Measurements from ENCODE around the gene FNBP1.
"Not testable (repeated sequence)": the region's sequence is repeated elsewhere in the genome, so short reads cannot be mapped to it uniquely, and the experiment has no call there.

The FNBP1 gene

DNA sequence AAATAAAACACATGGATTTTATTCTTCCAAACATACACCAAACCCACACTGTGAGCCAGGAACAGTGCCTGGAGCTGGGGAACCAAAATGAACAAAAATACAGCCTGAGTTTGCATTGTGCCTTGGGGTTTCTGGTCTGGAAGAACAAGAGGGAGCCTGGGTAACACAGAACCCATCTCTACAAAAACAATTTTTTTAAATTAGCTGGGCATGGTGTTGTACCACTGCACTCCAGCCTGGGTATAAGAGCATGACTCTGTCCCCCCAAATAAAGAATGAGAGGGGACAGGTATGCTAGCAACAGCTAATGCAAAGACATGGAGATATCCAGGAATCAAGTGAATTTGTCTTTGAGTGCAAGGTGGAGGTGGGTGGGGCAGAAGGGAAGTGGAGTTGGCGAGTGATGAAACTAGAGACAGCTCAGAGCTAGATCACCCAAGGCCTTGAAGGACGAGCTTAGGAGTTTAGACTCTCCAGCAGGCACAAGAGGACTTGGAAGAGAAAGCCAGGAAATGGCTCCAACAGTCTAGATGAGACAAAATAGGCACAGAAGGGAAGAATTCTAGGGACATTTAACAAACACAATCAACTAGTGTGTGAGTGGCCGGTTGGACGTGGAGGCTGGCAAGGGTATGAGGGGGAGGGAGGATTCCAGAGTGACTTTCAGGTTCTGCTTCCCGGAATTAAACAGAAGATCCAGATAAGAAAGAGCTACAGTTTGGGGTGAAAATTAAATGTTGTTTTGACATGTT is 47.4 kb downstream of the FNBP1 start:
- no peak for DNase-seq (ENCODE audit: low read depth in 3 of 3, low spot score in 1 of 3)

GRCh38 chr9:129994882-129995281 is 48.1 kb downstream of the FNBP1 start:
- DNase-seq (ENCODE audit: low read depth in 3 of 3, low spot score in 1 of 3): no peak

DNA sequence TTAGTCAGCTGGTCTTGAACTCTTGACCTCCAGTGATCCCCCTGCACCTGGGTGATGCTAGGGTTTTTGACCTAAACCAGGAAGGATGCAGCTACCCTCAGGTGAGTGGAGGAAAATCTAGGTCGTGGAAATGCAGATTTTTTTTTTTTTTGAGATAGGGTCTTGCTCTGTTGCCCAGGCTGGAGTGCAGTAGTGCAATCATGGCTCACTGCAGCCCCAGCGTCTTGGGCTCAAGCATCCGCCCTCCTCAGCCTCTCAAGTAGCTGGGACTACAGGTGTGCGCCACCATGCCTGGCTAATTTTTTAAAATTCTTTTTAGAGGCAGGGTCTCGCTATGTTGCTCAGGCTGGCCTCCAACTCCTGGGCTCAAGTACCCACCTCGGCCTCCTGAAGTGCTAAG is 51.9 kb downstream of the FNBP1 start:
- not testable (repeated sequence) for DNase-seq (ENCODE audit: low read depth in 3 of 3, low spot score in 1 of 3)

DNA sequence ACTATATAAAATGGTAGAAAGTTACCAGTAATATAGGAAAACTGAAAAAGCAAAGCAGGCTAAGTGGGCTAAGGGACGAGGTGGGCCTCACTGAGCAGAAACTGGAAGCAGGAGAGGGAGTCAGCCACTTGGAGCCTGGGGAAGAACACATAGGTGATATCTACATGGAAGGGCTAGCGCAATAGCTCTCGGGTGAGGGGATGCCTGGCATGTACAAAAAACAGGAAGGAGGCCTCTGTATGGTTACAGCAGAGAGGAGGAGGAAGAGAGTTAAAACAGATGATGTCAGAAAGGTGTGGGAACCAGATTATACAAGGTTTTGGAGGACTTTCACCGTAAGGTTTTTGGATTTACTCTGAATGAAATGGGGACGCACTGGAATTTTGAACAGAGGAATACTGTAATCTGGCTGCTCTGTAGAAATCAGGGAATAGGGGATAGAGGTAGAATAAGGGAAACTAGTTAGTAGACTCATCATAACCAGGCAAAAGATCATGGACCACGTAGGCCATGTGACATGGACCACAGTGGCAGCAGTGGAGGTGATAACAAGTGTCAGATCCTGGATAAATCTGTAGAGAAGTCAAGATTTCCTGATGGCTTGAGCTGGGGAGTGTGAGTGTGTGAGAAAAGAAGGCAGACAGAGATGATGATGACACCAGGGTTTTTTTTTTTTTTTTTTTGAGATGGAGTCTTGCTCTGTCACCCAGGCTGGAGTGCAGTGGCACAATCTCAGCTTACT is 52.5 kb downstream of the FNBP1 start:
- DNase-seq (ENCODE audit: low read depth in 3 of 3, low spot score in 1 of 3): peak in 1 of 3 donors; percentile 7

- DNase-seq (ENCODE audit: low read depth in 3 of 3, low spot score in 1 of 3): no peak
Observed at GRCh38 chr9:129989740-129990139, 53.2 kb downstream of the FNBP1 start.

DNA sequence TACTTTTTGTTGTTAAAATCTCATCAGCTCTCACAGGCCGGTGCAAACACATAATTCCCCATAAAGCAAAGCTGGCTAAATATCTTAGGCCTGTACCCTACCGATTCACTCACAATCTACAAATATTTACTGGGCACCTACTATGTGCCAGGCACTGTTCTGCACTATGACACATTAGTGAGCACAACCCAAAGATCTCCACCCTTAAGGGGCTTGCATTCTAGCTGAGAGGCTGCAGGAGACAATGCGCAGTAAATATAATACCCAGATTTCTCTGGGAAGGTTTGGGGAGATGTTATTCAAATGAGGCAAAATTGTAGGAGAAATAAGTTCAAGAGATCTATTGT is 53.7 kb downstream of the FNBP1 start:
- DNase-seq (ENCODE audit: low read depth in 3 of 3, low spot score in 1 of 3): no peak

DNA sequence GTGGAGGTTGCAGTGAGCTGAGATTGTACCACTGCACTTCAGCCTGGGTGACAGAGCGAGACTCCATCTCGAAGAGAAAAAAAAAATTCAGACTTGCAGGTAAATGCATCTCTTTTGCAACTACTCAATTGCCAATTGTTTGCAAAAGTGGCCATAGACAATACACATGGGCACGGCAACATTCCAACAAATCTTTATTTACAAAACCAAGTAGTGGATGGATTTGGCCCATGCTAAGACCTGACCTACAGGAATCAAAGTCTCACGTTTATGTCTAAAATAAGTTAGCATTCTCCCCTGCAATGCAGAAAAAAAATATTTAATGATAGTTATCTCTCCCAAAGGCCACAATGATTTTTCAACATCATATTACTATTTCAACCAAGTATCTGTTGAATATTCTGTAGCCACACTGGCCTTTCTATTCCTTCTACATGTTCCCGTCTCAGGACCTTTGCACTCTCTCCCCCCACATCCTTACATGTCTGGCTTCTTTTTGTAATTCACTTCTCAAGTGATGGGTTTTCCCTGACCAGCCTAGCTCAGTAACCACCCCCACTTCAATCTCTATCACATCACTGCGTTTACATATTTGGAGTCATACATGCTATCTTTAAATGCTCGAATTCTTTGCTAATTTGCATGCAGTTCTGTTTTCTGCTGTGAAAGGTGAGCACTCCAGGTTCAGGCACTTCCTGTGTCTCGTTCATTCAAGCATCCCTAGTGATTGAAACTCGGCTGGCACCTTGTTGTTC is 54.2 kb downstream of the FNBP1 start:
- DNase-seq (ENCODE audit: low read depth in 3 of 3, low spot score in 1 of 3): no peak

DNA sequence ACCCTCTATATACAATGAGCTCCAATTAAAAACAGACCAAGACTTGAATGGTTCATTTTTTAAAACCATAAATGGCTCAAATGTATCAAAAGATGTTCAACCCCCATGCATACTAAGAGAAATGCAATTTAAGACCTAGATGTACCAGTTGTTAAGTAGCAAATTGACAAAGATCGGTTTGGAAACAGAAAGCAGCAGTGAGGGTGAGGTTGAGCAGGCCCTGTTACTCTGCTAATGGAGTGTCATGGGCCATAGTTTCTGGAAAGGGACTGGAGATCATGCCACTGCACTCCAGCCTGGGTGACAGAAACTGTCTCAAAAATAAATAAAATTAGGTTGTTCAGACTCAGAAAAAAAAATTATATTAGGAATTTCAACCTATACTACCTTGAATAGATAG is 55.0 kb downstream of the FNBP1 start:
- no peak for DNase-seq (ENCODE audit: low read depth in 3 of 3, low spot score in 1 of 3)

GRCh38 chr9:129987047-129987446 is 55.9 kb downstream of the FNBP1 start:
- no peak for DNase-seq (ENCODE audit: low read depth in 3 of 3, low spot score in 1 of 3)

DNA sequence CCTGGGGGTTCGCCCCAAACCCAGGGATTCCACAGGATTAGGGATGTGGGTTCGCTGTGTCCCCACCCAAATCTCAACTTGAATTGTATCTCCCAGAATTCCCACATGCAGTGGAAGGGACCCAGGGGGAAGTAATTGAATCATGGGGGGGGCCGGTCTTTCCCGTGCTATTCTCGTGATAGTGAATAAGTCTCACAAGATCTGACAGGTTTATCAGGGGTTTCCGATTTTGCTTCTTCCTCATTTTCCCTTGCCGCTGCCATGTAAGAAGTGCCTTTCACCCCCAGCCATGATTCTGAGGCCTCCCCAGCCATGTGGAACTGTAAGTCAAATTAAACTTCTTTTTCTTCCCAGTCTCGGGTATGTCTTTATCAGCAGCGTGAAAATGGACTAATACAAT is 58.4 kb downstream of the FNBP1 start:
- not testable (repeated sequence) for DNase-seq (ENCODE audit: low read depth in 3 of 3, low spot score in 1 of 3)

DNA sequence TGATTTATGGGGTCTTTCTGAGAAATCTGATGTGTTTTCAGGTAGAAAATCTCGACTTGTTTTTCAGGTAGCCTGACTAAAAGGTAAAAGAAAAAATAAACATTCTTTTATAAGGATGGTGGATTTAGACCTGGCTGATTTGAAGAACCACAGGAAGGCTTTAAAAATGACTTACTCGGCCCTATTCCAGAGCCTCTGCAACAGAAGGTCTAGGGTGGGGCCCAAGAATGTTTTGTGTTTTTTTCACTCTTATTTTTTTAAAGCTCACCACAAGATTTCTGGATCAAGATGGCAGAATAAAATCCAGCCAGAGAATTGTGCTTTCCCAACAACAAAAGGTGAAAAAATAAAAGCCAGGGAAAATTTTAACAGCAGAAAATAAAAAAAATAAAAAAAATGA is 59.1 kb downstream of the FNBP1 start:
- DNase-seq (ENCODE audit: low read depth in 3 of 3, low spot score in 1 of 3): no peak

GRCh38 chr9:129981180-129981907 is 61.6 kb downstream of the FNBP1 start:
- DNase-seq (ENCODE audit: low read depth in 3 of 3, low spot score in 1 of 3): no peak

- not testable (repeated sequence) for DNase-seq (ENCODE audit: low read depth in 3 of 3, low spot score in 1 of 3)
Observed at GRCh38 chr9:129980224-129980623, 62.8 kb downstream of the FNBP1 start.

- no peak for DNase-seq (ENCODE audit: low read depth in 3 of 3, low spot score in 1 of 3)
Observed at GRCh38 chr9:129979071-129979745, 63.8 kb downstream of the FNBP1 start.

DNA sequence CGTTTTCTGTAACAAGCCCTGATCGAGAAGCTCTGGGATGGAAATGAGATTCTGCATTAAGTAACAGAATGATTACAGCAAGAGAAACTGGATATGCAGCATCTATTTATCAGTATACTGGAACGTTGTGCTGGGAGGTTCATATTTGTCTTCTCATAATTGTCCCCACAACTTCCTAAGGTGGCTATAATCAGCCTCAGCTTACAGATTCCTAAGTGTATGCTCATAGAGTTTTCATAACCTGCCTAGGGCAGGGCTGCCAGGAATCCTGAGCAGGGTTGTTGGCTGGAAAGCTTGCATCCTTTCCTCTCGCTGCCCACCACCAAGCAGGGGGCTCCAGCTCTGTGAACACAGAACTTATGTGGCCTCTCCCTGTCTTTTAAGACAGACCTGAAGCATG is 70.2 kb downstream of the FNBP1 start:
- DNase-seq (ENCODE audit: low read depth in 3 of 3, low spot score in 1 of 3): no peak

- DNase-seq (ENCODE audit: low read depth in 3 of 3, low spot score in 1 of 3): no peak
Observed at GRCh38 chr9:129968690-129969485, 74.1 kb downstream of the FNBP1 start.

DNA sequence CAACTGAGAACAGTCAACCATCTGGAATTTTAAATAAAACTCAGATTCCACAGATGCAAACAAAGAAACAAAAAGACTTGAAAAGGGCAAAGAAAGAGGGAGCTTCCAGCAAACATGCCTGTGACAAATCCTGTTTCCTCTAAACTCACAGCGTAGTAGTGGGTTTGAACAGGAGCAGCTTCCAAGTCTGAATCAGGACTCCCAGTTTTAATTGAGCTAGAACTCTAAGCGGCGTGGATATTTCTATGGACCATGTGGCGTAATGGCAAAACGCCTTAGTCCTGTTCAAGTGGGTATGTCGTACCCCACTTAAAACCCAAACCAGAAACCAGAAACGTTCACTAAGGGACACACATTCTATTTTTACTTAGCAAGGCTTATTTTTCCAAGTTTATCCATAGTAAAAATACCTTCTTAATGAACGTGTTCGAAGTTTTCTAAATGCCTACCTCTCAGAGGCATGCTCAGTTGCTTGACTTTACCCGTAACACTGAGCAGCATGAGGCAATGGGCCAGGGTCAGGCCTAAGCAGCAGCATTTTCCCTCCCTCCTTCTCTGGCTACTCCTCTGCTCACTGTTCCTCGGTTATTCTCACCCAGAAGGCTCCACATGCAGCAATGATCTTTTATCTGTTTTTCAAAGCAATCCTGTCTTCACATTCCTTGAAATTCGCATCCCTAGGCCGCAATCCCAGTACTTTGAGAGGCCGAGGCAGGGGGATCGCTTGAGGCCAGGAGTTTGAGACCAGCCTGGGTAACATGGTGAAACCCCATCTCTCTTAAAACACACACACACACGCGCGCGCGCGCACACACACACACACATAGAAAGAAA is 77.9 kb downstream of the FNBP1 start:
- no peak for DNase-seq (ENCODE audit: low read depth in 3 of 3, low spot score in 1 of 3)

DNA sequence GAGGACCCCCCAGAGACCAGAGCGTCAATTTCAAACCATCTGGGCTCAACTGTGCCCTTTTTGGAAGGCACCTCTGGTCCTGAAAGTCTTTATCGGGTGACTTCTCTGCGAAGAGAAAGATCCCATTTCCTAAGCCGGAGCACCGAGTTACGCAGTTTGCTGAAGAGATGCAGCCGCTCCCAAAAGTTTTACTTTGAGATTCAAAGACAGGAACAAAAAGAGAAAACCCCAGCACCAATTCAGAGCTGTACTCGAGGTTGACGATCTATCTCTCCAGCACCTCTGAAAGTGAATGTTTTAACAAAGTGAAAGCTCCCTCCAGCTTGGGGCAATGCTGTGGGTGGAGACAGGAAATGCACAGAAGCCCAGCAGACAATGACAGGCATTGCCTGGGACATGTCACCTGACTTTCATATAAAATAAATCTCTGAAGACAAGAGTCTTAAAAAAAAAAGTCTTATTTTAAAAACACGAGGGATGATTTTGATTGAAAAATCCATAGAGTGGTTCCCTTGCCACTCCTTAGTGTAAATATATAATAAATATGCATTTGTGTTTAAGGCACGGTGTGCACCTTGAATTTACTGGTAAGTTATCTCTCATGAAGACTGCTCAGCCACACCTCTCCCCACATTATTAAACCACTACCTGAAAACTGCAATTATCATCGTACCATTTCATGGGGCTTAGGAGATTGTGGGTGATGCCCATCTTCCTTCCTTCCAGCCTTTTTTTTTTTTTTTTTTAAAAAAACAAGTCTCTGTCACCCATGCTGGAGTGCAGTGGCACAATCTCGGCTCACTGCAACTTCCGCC is 79.9 kb downstream of the FNBP1 start:
- peak; percentile 16 to 56 (median 54) for DNase-seq (ENCODE audit: low read depth in 3 of 3, low spot score in 1 of 3)

Measured in stimulated activated CD4-positive, alpha-beta T cell treated with anti-CD3 and anti-CD28 coated beads, TNF-alpha, amount 100 ng/mL, for 1 hour (primary cell).